Renal cortical epithelial cell (primary cell): ENCODE data around the gene SMAD3. TPM values are rescaled to one million over a fixed set of nuclear protein-coding genes. Genes with fewer than 3 reads are reported as not detected.
A peak's percentile ranks its signal among the peaks of the same experiment; 100 is the strongest.

Experiments
- DNase-seq: peaks from one replicate; pipeline ENCODE4 v3.0.0-alpha.2; 2011; ENCODE audit warnings: low read depth
- total RNA-seq: library from RNA; depleted of rRNA; stranded (reverse); fragments of >200 nt; gene quantifications from 2 replicates; pipeline ENCODE4 v1.2.3, GENCODE V29; 2014

The SMAD3 gene
- total RNA-seq, 1 donor from 2014 or later = 31.4 TPM

- DNase-seq = peak; percentile 88
These were observed 15.6 kb downstream of the SMAD3 start for GRCh38 chr15:67080900-67081431.

GRCh38 chr15:67082007-67082536 lies 16.7 kb downstream of the SMAD3 start:
- no peak for DNase-seq

GRCh38 chr15:67083135-67083762 lies 17.8 kb downstream of the SMAD3 start:
- DNase-seq = no peak

- DNase-seq = no peak
These were observed 19.2 kb downstream of the SMAD3 start for GRCh38 chr15:67084561-67084960.

GRCh38 chr15:67085237-67085817 lies 19.9 kb downstream of the SMAD3 start:
- no peak for DNase-seq

- DNase-seq = peak; percentile 97
These were observed 20.6 kb downstream of the SMAD3 start for GRCh38 chr15:67085818-67086636.

GRCh38 chr15:67086637-67086914 lies 21.2 kb downstream of the SMAD3 start:
- DNase-seq = no peak

GRCh38 chr15:67087507-67088172 lies 22.2 kb downstream of the SMAD3 start:
- no peak for DNase-seq

GRCh38 chr15:67089217-67090193 lies 24.1 kb downstream of the SMAD3 start:
- peak; percentile 89 for DNase-seq

GRCh38 chr15:67090297-67091070 lies 25.1 kb downstream of the SMAD3 start:
- DNase-seq = no peak

GRCh38 chr15:67091071-67091979 lies 25.9 kb downstream of the SMAD3 start:
- DNase-seq = peak; percentile 94

- DNase-seq = no peak
These were observed 26.7 kb downstream of the SMAD3 start for GRCh38 chr15:67091980-67092677.

GRCh38 chr15:67092752-67093503 lies 27.5 kb downstream of the SMAD3 start:
- no peak for DNase-seq

- DNase-seq = no peak
These were observed 28.1 kb downstream of the SMAD3 start for GRCh38 chr15:67093504-67093862.

GRCh38 chr15:67094001-67094826 lies 28.8 kb downstream of the SMAD3 start:
- no peak for DNase-seq

GRCh38 chr15:67095912-67096311 lies 30.5 kb downstream of the SMAD3 start:
- DNase-seq = no peak
